Thoracic aorta (tissue), 2 donors: ENCODE results near the gene UQCC2. TPM values are rescaled to one million over a fixed set of nuclear protein-coding genes. Genes with fewer than 3 reads are reported as not detected.

Experiments used
- ATAC-seq: fragments of 150-250 bp; one replicate; pipeline ENCODE4 v1.8.0; 2017; ENCODE audit warnings: low read depth; ENCODE audit not compliant: insufficient number of reproducible peaks, low FRiP score
- DNase-seq: peaks from one replicate; pipeline ENCODE4 v3.0.0-alpha.2; 2020; ENCODE audit warnings: low spot score
- H3K27ac ChIP-seq, 2 donors: fragments of 200-600 bp; sonication (generic); 1 replicate in 1 of 2; 2 replicates in 1 of 2; pipeline ENCODE4 v1.5.1; 2016; ENCODE audit warnings: mild to moderate bottlenecking in 2 of 2, moderate library complexity in 2 of 2
- H3K27me3 ChIP-seq: fragments of 200-600 bp; sonication (generic); replicated peaks from 2 replicates; pipeline ENCODE4 v1.6.0; 2016; ENCODE audit warnings: mild to moderate bottlenecking; ENCODE audit not compliant: insufficient read depth
- H3K36me3 ChIP-seq: fragments of 200-600 bp; sonication (generic); one replicate; pipeline ENCODE4 v1.5.1; 2016
- H3K4me1 ChIP-seq, 2 donors: fragments of 200-600 bp; sonication (generic); 1 replicate in 1 of 2; 2 replicates in 1 of 2; pipeline versions ENCODE4 v1.5.1 to v1.6.0; 2016; ENCODE audit warnings: low read depth in 2 of 2, mild to moderate bottlenecking in 1 of 2; ENCODE audit not compliant: control insufficient read depth in 1 of 2
- H3K4me3 ChIP-seq: fragments of 200-600 bp; sonication (generic); 2 replicates; pipeline ENCODE4 v1.5.1; 2016; ENCODE audit warnings: mild to moderate bottlenecking
- H3K9me3 ChIP-seq: fragments of 200-600 bp; sonication (generic); 2 replicates; pipeline ENCODE4 v1.5.1; 2016
- CTCF ChIP-seq: fragments of 200-600 bp; sonication (generic); IDR thresholded peaks from one replicate; pipeline ENCODE4 v1.5.1; 2019; ENCODE audit warnings: antibody characterized with exemption
- total RNA-seq, 2 donors: library from RNA; depleted of rRNA; stranded (reverse); fragments of >200 nt; gene quantifications; one replicate each; pipeline versions ENCODE4 v1.1.0 to v1.2.3, GENCODE V29; 2016

UQCC2 gene
- total RNA-seq, 2 donors from 2014 or later: 15.0 to 39.8 TPM

DNA sequence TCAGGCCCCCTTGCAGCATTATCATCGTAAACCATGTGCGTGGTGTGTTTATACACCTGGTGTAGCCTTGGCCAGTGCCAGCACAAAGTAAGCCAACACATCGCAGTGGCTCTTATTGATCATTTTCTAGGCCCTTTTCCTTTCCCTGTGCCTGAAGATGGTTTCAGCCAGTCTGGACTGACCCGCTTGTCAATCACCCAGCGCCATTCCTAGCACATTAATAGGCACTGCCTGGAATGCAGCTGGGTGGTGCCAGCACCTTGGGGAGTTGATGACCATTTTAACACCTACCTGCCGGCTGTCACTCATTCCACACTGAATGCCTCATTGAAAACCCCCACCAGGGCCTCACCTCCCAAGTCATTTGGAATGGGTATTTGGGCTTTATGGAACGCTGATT lies 4.9 kb upstream of the UQCC2 start:
- TF ChIP-seq CTCF: no peak
- no peak overlapping the region for H3K27ac ChIP-seq
- H3K4me3 ChIP-seq: no peak overlapping the region
- H3K36me3 ChIP-seq: no peaks in the 10 kb centered on the region
- peaks cover 7 to 16% of the 10 kb centered on the region in 2 donors for H3K4me1 ChIP-seq
- DNase-seq: no peak
- ATAC-seq: no peak
- no peaks in the 10 kb centered on the region for H3K9me3 ChIP-seq
- H3K27me3 ChIP-seq: no peaks in the 10 kb centered on the region

DNA sequence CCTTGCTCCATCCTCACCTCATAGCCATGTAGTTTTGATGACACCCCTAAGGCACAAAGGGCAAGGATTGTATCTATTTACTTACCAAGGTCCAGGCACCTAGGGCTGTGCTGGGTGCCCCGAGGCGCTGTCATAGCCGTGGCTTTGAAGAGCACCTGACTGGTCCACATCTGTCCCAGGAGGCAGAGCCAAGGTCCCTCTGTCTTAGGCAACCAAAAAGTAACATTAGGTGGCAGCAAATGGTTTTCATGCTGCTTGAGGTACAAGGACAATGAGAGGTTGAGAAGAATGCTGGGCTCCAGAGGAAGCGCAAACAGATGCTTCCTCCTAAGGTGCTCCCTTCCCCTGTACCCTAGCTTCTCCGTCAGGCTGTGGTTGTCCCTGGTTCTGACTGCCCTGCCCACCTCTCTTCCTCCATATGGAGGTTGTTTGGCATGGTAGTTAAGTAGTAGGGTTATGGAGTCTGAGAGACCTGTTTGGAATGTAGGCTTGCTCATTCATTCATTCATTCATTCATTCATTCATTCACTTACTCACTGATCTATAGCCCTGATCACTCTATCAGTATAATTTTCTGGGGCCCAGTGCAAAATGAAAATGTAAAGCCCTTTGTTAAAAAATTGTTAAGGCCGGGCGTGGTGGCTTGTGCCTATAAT lies 3.0 kb upstream of the UQCC2 start:
- Histone ChIP-seq H3K9me3 (no peaks in the 10 kb centered on the region), H3K4me3 (no peak overlapping the region), H3K4me1 (peaks cover 11 to 25% of the 10 kb centered on the region in 2 donors), H3K36me3 (no peaks in the 10 kb centered on the region), H3K27me3 (no peaks in the 10 kb centered on the region), H3K27ac (no peak overlapping the region)
- ATAC-seq (no peak), DNase-seq (no peak)
- TF ChIP-seq CTCF: no peak

DNA sequence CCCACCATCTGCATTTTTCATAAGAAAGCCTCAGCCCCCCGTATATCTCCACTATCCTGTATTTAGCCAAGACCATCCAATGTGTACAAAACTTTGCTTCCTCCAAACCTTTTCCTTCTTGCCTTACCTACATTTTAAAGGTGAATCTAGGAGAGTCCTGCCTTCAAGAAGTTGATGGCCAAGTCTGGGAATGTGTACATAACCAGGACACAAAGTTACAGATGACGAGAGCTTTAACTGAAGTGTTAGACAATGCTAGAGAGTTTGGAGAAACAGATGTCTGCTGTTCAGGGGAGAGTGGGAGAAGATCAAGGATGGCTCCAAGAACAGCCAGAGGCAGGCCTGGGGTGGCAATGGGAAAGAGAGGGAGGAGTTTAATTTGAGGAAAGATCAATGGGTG lies 2.3 kb upstream of the UQCC2 start:
- no peak for ATAC-seq
- DNase-seq: no peak
- no peaks in the 10 kb centered on the region for H3K9me3 ChIP-seq
- no peaks in the 10 kb centered on the region for H3K36me3 ChIP-seq
- TF ChIP-seq CTCF: no peak
- H3K27me3 ChIP-seq: no peaks in the 10 kb centered on the region
- H3K4me3 ChIP-seq: no peak overlapping the region
- no peak overlapping the region for H3K27ac ChIP-seq
- peaks cover 11 to 25% of the 10 kb centered on the region in 2 donors for H3K4me1 ChIP-seq

DNA sequence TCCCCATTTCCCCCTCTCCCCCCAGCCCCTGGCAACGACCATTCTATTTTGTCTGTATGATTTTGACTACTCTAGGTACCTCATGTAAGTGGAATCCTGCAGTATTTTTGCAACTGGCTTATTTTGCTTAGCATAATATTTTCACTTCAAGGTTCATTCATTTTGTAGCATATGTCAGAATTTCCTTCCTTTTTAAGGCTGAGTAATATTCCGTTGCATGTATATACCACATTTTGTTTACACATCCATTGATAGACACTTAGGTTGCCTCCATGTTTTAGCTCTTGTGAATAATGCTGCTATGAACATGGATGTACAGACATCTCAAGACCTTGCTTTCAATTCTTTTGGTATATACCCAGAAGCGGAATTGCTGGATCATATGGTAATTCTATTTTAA lies 1.4 kb upstream of the UQCC2 start:
- H3K36me3 ChIP-seq: no peaks in the 10 kb centered on the region
- H3K4me1 ChIP-seq: peaks cover 11 to 25% of the 10 kb centered on the region in 2 donors
- no peak for DNase-seq
- TF ChIP-seq CTCF: no peak
- H3K27me3 ChIP-seq: no peaks in the 10 kb centered on the region
- no peak for ATAC-seq
- H3K27ac ChIP-seq: no peak overlapping the region
- H3K9me3 ChIP-seq: no peaks in the 10 kb centered on the region
- no peak overlapping the region for H3K4me3 ChIP-seq

GRCh38 chr6:33710296-33711121 lies 991 bp downstream of the UQCC2 start:
- Histone ChIP-seq H3K36me3 (no peaks in the 10 kb centered on the region), H3K4me3 (peak overlapping the region; percentile 92), H3K27me3 (no peaks in the 10 kb centered on the region), H3K9me3 (no peaks in the 10 kb centered on the region), H3K27ac (no peak overlapping the region), H3K4me1 (peaks cover 7 to 13% of the 10 kb centered on the region in 2 donors)
- ATAC-seq (no peak), DNase-seq (no peak)
- TF ChIP-seq CTCF: no peak
